Activated CD4-positive, alpha-beta T cell treated with anti-CD3 and anti-CD28 coated beads for 4 hours (primary cell): Measurements from ENCODE around the gene PEX3.
"Not testable (repeated sequence)": the region's sequence is repeated elsewhere in the genome, so short reads cannot be mapped to it uniquely, and the experiment has no call there.

Experiments used
- DNase-seq, 2 donors: peaks; one replicate each; pipeline ENCODE4 v3.0.0-alpha.2; 2020

Gene PEX3

GRCh38 chr6:143450453-143451371 lies at the start of gene PEX3, which contains the start of gene ADAT2:
Gene PEX3 (plus strand): TSS chr6:143450805. CDS start chr6:143451043, 238 bp downstream.
Gene ADAT2 (minus strand): TSS chr6:143450695. CDS start chr6:143450658, 37 bp downstream.
- peak; percentile 90 to 93 for DNase-seq

- DNase-seq, result no peak
Measured at GRCh38 chr6:143401068-143401446, 49.5 kb upstream of the PEX3 start.

- DNase-seq, result no peak
Measured at GRCh38 chr6:143401636-143402370, 48.8 kb upstream of the PEX3 start.

- no peak for DNase-seq
Measured at GRCh38 chr6:143402721-143403336, 47.8 kb upstream of the PEX3 start.

- DNase-seq, result no peak
Measured at GRCh38 chr6:143405373-143406154, 45.0 kb upstream of the PEX3 start.

GRCh38 chr6:143406673-143407072 lies 43.9 kb upstream of the PEX3 start:
- DNase-seq, result no peak

GRCh38 chr6:143408151-143408786 lies 42.3 kb upstream of the PEX3 start:
- DNase-seq, result no peak

GRCh38 chr6:143408787-143409162 lies 41.8 kb upstream of the PEX3 start:
- DNase-seq, result no peak

- no peak for DNase-seq
Measured at GRCh38 chr6:143410859-143411270, 39.7 kb upstream of the PEX3 start.

- no peak for DNase-seq
Measured at GRCh38 chr6:143414769-143415168, 35.8 kb upstream of the PEX3 start.

- no peak for DNase-seq
Measured at GRCh38 chr6:143419526-143419925, 31.1 kb upstream of the PEX3 start.

- DNase-seq, result no peak
Measured at GRCh38 chr6:143426026-143426425, 24.6 kb upstream of the PEX3 start.

- DNase-seq, result peak; percentile 64 to 69
Measured at GRCh38 chr6:143427109-143427817, 23.3 kb upstream of the PEX3 start.

- DNase-seq, result no peak
Measured at GRCh38 chr6:143429970-143430369, 20.6 kb upstream of the PEX3 start.

- DNase-seq, result no peak
Measured at GRCh38 chr6:143431226-143431625, 19.4 kb upstream of the PEX3 start.

- DNase-seq, result no peak
Measured at GRCh38 chr6:143432588-143432987, 18.0 kb upstream of the PEX3 start.

- no peak for DNase-seq
Measured at GRCh38 chr6:143441010-143441409, 9.6 kb upstream of the PEX3 start.

- DNase-seq, result no peak
Measured at GRCh38 chr6:143441680-143442545, 8.7 kb upstream of the PEX3 start.

GRCh38 chr6:143443096-143443495 lies 7.5 kb upstream of the PEX3 start:
- DNase-seq, result no peak

GRCh38 chr6:143447865-143448264 lies 2.7 kb upstream of the PEX3 start:
- DNase-seq, result not testable (repeated sequence)
